ENCODE data around the gene BRWD1. TPM values are rescaled to one million over a fixed set of nuclear protein-coding genes. Genes with fewer than 3 reads are reported as not detected.
A peak's percentile ranks its signal among the peaks of the same experiment; 100 is the strongest.

BRWD1 gene
- polyA plus RNA-seq, 3 donors, result 12.1 to 16.8 (median 12.7) TPM

- Histone ChIP-seq H3K4me3 (replicated peaks in 1 of 3; ENCODE audit: low read depth in 2 of 3, low read length in 3 of 3) (peak overlapping the region; percentile 40 to 89 (median 72)), H3K36me3 (replicated peaks in 1 of 2; ENCODE audit: control insufficient read depth in 1 of 2, insufficient read depth in 2 of 2, low read length in 2 of 2) (no peaks in the 10 kb centered on the region), H3K27ac (ENCODE audit: low read depth in 1 of 2, low read length in 2 of 2) (peak overlapping the region; percentile 88 to 92), H4K20me1 (ENCODE audit: insufficient read depth, low read length) (no peaks in the 10 kb centered on the region), H3K4me1 (ENCODE audit: control insufficient read depth in 1 of 2, insufficient read depth in 2 of 2, low read length in 2 of 2) (peaks cover 21 to 33% of the 10 kb centered on the region in 2 donors), H3K79me2 (ENCODE audit: insufficient read depth, low read length) (peaks cover 37% of the 10 kb centered on the region), H3K27me3 (ENCODE audit: control insufficient read depth in 2 of 2, insufficient read depth in 2 of 2, low read length in 2 of 2) (no peaks in the 10 kb centered on the region), H3K4me2 (replicated peaks; ENCODE audit: extremely low read depth, low read length, poor library complexity, severe bottlenecking) (peak overlapping the region; percentile 82), H2AFZ (ENCODE audit: insufficient read depth, low read depth, low read length, poor library complexity, severe bottlenecking) (peak overlapping the region; percentile 85), H3K9me3 (replicated peaks in 1 of 2; ENCODE audit: control insufficient read depth in 1 of 2, insufficient read depth in 1 of 2, low read length in 2 of 2) (no peaks in the 10 kb centered on the region), H3K9ac (ENCODE audit: insufficient read depth, low read length, poor library complexity, severe bottlenecking) (peak overlapping the region; percentile 74)
- no peak for TF ChIP-seq CTCF (IDR thresholded peaks at IDR 0.05)
- peaks cover 30% of the 10 kb centered on the region for H3K4me1 Mint-ChIP-seq
- no peak for DNase-seq
- WGBS (ENCODE audit: insufficient coverage), result 82% methylated on average over 6 of the region's 19 CpGs
- peak overlapping the region; percentile 45 to 98 (median 98) for H3K27ac Mint-ChIP-seq
- intact Hi-C loops (cut with micrococcal nuclease), result no loop called here
- H3K9me3 Mint-ChIP-seq, result no peaks in the 10 kb centered on the region
- peaks cover 0 to 3% (median 0%) of the 10 kb centered on the region in 3 donors for H3K27me3 Mint-ChIP-seq (ENCODE audit: low read depth in 3 of 3)
- H3K36me3 Mint-ChIP-seq, result peaks cover 0 to 3% of the 10 kb centered on the region in 2 donors
- peak overlapping the region; percentile 93 to 97 for H3K4me3 Mint-ChIP-seq
Observed at GRCh38 chr21:39350094-39351005, 36.9 kb upstream of the BRWD1 start.

- H3K27me3 ChIP-seq (ENCODE audit: control insufficient read depth in 2 of 2, insufficient read depth in 2 of 2, low read length in 2 of 2), result no peaks in the 10 kb centered on the region
- H3K9ac ChIP-seq (ENCODE audit: insufficient read depth, low read length, poor library complexity, severe bottlenecking), result peak overlapping the region; percentile 87
- Mint-ChIP-seq H3K4me1 (peaks cover 33% of the 10 kb centered on the region), H3K27me3 (ENCODE audit: low read depth in 3 of 3) (peaks cover 0 to 3% (median 0%) of the 10 kb centered on the region in 3 donors), H3K36me3 (peaks cover 8 to 10% of the 10 kb centered on the region in 2 donors), H3K27ac (peak overlapping the region; percentile 95 to 98 (median 98)), H3K9me3 (no peaks in the 10 kb centered on the region), H3K4me3 (peak overlapping the region; percentile 93 to 97)
- TF ChIP-seq CTCF (IDR thresholded peaks at IDR 0.05), result no peak
- no peaks in the 10 kb centered on the region for H3K36me3 ChIP-seq (replicated peaks in 1 of 2; ENCODE audit: control insufficient read depth in 1 of 2, insufficient read depth in 2 of 2, low read length in 2 of 2)
- H2AFZ ChIP-seq (ENCODE audit: insufficient read depth, low read depth, low read length, poor library complexity, severe bottlenecking), result peak overlapping the region; percentile 85
- peak overlapping the region; percentile 40 to 89 (median 72) for H3K4me3 ChIP-seq (replicated peaks in 1 of 3; ENCODE audit: low read depth in 2 of 3, low read length in 3 of 3)
- peak overlapping the region; percentile 82 for H3K4me2 ChIP-seq (replicated peaks; ENCODE audit: extremely low read depth, low read length, poor library complexity, severe bottlenecking)
- no peaks in the 10 kb centered on the region for H4K20me1 ChIP-seq (ENCODE audit: insufficient read depth, low read length)
- peaks cover 46% of the 10 kb centered on the region for H3K79me2 ChIP-seq (ENCODE audit: insufficient read depth, low read length)
- intact Hi-C loops (cut with micrococcal nuclease), result loop anchor here (2.0 to 5.0 kb wide), 3 partner anchors 37 to 38 kb away; partner anchors contain the start of gene BRWD1 (in 2 of the 2)
- peak; percentile 90 to 92 (median 92) for DNase-seq
- peaks cover 22 to 36% of the 10 kb centered on the region in 2 donors for H3K4me1 ChIP-seq (ENCODE audit: control insufficient read depth in 1 of 2, insufficient read depth in 2 of 2, low read length in 2 of 2)
- H3K9me3 ChIP-seq (replicated peaks in 1 of 2; ENCODE audit: control insufficient read depth in 1 of 2, insufficient read depth in 1 of 2, low read length in 2 of 2), result no peaks in the 10 kb centered on the region
- WGBS (ENCODE audit: insufficient coverage), result 1% methylated on average over 45 of the region's 56 CpGs
- H3K27ac ChIP-seq (ENCODE audit: low read depth in 1 of 2, low read length in 2 of 2), result peak overlapping the region; percentile 88 to 92
Observed at GRCh38 chr21:39349211-39350093, 36.0 kb upstream of the BRWD1 start.

Measured in CD14-positive monocyte (primary cell).